LNCaP clone FGC (cell line): Measurements from ENCODE around the gene MGAT5.

Experiments used
- DNase-seq: peaks from one replicate; pipeline ENCODE4 v3.0.0-alpha.2; 2011; ENCODE audit warnings: low read depth
- H3K4me3 ChIP-seq: 2 replicates; pipeline ENCODE4 v1.5.1; 2011; ENCODE audit warnings: mild to moderate bottlenecking, low read depth, low read length, control low read depth
- TF ChIP-seq, protein P1 (sequence below): IDR thresholded peaks from 2 replicates; pipeline ENCODE4 v1.5.1; 2012; ENCODE audit warnings: mild to moderate bottlenecking; ENCODE audit not compliant: control insufficient read depth, insufficient read depth; ENCODE audit errors: extremely low read depth

The MGAT5 gene

DNA sequence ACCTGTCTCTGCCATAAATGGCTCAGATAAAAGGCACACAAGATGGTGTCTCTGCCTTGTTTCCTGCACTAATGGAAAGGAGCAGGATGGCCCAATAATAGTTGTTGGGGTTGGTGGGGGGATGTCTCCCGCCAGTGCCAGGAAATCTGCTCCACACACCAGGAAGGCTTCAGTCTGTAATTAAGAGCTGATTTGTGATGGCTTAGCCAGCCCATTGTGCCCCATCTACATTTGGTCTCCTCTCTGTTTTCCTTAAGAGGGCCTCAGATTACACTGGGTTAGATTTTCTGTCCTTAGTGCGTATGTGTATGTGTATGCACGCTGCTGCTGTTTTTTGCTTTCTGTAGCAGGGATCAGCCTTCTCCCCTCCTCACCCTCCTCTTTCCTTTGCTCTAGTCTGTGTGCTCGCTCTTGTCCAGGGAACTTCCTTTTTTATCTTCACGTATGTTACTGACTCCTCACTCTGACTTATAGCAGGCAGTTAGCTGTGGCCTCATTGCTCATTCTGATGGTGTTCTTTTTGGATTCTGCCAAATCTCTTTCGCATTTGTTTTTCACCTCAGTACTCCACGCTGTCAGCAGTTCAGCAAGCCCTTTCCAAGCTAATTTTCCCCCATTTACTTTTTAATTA is 33.4 kb upstream of the MGAT5 start:
- TF ChIP-seq, protein P1, sequence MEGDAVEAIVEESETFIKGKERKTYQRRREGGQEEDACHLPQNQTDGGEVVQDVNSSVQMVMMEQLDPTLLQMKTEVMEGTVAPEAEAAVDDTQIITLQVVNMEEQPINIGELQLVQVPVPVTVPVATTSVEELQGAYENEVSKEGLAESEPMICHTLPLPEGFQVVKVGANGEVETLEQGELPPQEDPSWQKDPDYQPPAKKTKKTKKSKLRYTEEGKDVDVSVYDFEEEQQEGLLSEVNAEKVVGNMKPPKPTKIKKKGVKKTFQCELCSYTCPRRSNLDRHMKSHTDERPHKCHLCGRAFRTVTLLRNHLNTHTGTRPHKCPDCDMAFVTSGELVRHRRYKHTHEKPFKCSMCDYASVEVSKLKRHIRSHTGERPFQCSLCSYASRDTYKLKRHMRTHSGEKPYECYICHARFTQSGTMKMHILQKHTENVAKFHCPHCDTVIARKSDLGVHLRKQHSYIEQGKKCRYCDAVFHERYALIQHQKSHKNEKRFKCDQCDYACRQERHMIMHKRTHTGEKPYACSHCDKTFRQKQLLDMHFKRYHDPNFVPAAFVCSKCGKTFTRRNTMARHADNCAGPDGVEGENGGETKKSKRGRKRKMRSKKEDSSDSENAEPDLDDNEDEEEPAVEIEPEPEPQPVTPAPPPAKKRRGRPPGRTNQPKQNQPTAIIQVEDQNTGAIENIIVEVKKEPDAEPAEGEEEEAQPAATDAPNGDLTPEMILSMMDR, result no peak
- no peak for DNase-seq
- no peak overlapping the region for H3K4me3 ChIP-seq

DNA sequence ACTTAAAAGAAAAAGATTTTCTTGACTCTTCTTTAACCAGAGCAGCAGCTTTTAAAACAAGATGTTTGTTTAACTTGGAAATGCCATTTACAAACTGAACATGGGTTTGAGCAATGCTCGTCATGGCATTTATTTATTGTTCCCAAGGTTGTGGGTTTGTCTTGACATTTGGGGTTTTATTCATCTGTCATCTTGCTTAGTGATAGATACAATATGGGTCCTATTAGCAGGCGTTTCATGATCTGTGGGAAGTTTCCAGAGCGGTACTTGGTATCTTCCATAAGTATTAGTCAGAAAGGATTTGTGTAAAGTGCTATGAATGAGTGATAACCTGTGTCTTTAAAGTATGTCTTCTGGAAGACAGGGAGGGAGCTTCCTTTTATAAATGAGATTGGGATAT is 29.9 kb upstream of the MGAT5 start:
- no peak overlapping the region for H3K4me3 ChIP-seq
- TF ChIP-seq, protein P1, result no peak
- no peak for DNase-seq

DNA sequence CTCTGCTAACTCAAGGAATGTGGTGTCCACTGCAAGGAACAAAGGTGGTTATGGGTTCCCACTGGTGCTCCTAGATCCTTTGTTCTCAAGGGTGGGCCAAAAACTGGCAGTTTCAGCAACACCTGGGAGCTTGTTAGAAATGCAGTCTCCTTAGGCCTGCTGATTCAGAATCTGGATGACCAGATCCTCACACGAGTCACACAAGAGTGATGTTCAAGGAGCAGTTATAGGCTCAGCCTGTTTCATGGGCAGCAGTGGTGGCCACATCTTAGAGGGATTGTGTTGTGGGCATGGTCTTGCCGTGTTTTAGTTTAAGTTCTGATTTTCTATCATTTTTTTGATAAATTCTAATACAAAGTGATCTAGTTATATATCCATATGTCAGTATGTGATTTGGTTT is 28.7 kb upstream of the MGAT5 start:
- no peak overlapping the region for H3K4me3 ChIP-seq
- TF ChIP-seq, protein P1, result no peak
- no peak for DNase-seq

DNA sequence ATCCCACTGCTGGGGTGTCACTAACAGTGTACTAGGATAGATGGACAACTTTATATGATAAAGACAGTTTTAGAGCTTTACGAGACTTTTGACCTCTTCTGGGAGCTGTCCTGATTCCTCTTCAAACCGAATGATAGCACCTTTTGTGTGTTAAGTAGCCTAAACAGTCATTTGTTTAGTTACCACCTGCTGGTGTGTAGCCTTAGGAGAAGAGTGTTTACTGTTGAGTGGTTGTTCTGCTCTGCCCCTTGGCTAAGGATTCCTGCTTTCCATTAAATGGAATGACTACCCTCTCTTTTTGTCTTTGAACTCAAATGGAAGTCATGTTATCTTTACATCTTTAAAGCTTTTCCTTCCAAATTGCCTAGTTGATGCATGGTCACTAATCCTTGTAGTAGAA is 28.0 kb upstream of the MGAT5 start:
- DNase-seq, result no peak
- no peak overlapping the region for H3K4me3 ChIP-seq
- TF ChIP-seq, protein P1, result no peak

DNA sequence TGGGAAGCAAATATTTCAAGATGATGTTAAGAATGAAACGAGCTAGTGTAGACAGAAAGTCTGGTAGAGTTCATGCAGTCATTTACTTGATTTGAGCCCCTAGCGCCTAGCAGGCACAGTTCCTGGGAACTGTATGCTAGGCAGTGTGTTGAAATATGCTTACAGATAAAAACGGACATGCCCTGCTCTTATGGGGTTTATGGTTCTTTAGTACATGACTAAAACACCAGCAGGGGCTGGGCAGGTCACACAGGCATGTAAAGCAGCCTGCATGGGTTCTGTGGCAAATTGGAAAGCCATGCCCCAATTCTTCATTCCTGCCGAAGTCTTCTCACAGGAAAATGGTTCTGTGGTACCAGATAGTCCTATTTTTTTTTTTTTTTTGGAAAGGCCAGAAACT is 27.3 kb upstream of the MGAT5 start:
- H3K4me3 ChIP-seq, result no peak overlapping the region
- TF ChIP-seq, protein P1, result no peak
- DNase-seq, result no peak

DNA sequence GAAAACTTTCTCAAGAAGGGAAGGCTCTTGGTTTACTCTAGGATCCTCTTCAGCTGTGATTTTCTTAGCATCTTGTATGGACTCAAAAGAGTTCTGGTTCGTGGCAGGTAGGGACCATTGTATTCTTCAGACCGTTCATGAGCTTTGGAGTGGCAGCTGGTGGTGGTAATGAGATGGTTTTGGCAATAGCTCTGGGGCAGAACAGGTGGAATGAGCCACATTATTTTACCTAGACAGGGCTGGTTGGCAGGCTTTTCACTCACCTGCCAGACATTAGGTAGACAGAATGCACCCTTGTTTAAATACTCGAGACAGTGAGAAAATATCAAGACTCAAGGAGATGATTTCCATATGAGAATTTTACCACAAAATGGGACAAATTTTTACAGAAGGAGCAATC is 26.2 kb upstream of the MGAT5 start:
- no peak for DNase-seq
- no peak overlapping the region for H3K4me3 ChIP-seq
- TF ChIP-seq, protein P1, result no peak

DNA sequence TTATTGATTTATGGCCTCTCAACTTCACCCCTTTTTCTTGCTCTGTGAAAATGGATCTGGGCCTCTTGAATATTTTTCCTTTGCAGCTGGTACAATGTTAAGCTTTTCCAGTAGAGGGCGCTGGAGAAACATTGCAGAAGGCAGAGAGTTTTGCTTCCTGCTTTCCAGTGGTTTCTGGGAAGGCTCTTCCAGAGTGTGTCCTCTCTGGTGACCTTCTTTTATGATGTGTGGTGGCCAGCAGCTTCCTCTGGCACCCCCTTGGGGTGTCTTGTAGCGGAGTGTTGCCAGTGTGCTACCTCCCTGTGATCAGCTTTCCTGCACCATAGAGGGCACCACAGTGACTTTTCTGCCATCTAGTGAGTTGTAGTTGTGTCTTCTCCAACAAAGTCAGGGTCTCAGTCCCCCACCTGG is 25.4 kb upstream of the MGAT5 start:
- no peak for DNase-seq
- TF ChIP-seq, protein P1, result peak; percentile 28; the same call in 1 of the 2 replicates
- no peak overlapping the region for H3K4me3 ChIP-seq
